Measurements from ENCODE around the gene CCDC32. TPM values are rescaled to one million over a fixed set of nuclear protein-coding genes. Genes with fewer than 3 reads are reported as not detected.

The CCDC32 gene
- total and polyA plus RNA-seq, 2 of the 13 experiments (the other 11 are each of a cell fraction or from before 2014, with no cell fraction given), result 10.8 to 23.2 TPM

- TF ChIP-seq ATF6 (CRISPR knock-in tag; conservative IDR thresholded peaks at IDR 0.05) (no peak), PRDM15 (CRISPR knock-in tag; IDR thresholded peaks at IDR 0.05) (peak; percentile 48; the same call in 1 of the 2 replicates), ZFP90 (CRISPR knock-in tag; IDR thresholded peaks at IDR 0.05; ENCODE audit: borderline replicate concordance) (peak; percentile 74; the same call in 1 of the 2 replicates), RNF219 (CRISPR knock-in tag; IDR thresholded peaks at IDR 0.05) (no peak), CHCHD3 (CRISPR knock-in tag; IDR thresholded peaks at IDR 0.05) (peak; percentile 48; the same call in 1 of the 2 replicates), AHR (CRISPR knock-in tag; IDR thresholded peaks at IDR 0.05) (no peak), ZNF44 (CRISPR knock-in tag; IDR thresholded peaks at IDR 0.05) (peak; percentile 80; the same call in 1 of the 2 replicates), SALL1 (CRISPR knock-in tag; IDR thresholded peaks at IDR 0.05) (peak; percentile 79), DNMT3B (CRISPR knock-in tag; conservative IDR thresholded peaks at IDR 0.05) (no peak), ZNF451 (CRISPR knock-in tag; IDR thresholded peaks at IDR 0.05) (peak; percentile 79; the same call in 1 of the 2 replicates), ZSCAN12 (CRISPR knock-in tag; IDR thresholded peaks at IDR 0.05) (no peak), ZFP36L1 (CRISPR knock-in tag; IDR thresholded peaks at IDR 0.05) (no peak), HOMEZ (CRISPR knock-in tag; IDR thresholded peaks at IDR 0.05; ENCODE audit: low read depth) (peak; percentile 24; the same call in 1 of the 2 replicates), ELF4 (CRISPR knock-in tag; IDR thresholded peaks at IDR 0.05; ENCODE audit: borderline replicate concordance) (no peak), MYC (CRISPR knock-in tag; IDR thresholded peaks at IDR 0.05; ENCODE audit: borderline replicate concordance) (peak; percentile 73; the same call in 1 of the 2 replicates), FOXA1 (IDR thresholded peaks at IDR 0.05) (no peak), FOXA1 (CRISPR knock-in tag; IDR thresholded peaks at IDR 0.05) (no peak), ZNF430 (CRISPR knock-in tag; IDR thresholded peaks at IDR 0.05) (no peak), SCMH1 (CRISPR knock-in tag; IDR thresholded peaks at IDR 0.05; ENCODE audit: borderline replicate concordance) (no peak), ZSCAN20 (CRISPR knock-in tag; IDR thresholded peaks at IDR 0.05; ENCODE audit: borderline replicate concordance) (peak; percentile 35; the same call in 1 of the 2 replicates), ZNF773 (CRISPR knock-in tag; IDR thresholded peaks at IDR 0.05; ENCODE audit: borderline replicate concordance) (no peak)
Observed at GRCh38 chr15:40511472-40512133, 53.2 kb downstream of the CCDC32 start (continued).
